ENCODE measurements around the gene ITGA2B.
"Not testable (repeated sequence)": the region's sequence is repeated elsewhere in the genome, so short reads cannot be mapped to it uniquely, and the experiment has no call there.

The ITGA2B gene

GRCh38 chr17:44368391-44369243, 20.8 kb downstream of the ITGA2B start:
- not testable (repeated sequence) for DNase-seq

GRCh38 chr17:44367231-44367979, 22.0 kb downstream of the ITGA2B start:
- DNase-seq = no peak

GRCh38 chr17:44365051-44365450, 24.4 kb downstream of the ITGA2B start:
- not testable (repeated sequence) for DNase-seq

- DNase-seq = peak in 3 of 4 experiments; percentile 30 to 66 (median 31)
Observed at GRCh38 chr17:44363613-44364159, 25.8 kb downstream of the ITGA2B start, which contains the start of gene FAM171A2. FAM171A2 (minus strand) TSS chr17:44363853; CDS start chr17:44363714, 139 bp downstream.

- peak in 1 of 4 experiments; percentile 12 for DNase-seq
Observed at GRCh38 chr17:44362949-44363612, 26.4 kb downstream of the ITGA2B start.

GRCh38 chr17:44362459-44362948, 26.9 kb downstream of the ITGA2B start:
- no peak for DNase-seq

GRCh38 chr17:44361292-44362260, 27.9 kb downstream of the ITGA2B start:
- no peak for DNase-seq

GRCh38 chr17:44360826-44361225, 28.6 kb downstream of the ITGA2B start:
- no peak for DNase-seq

- DNase-seq = no peak
Observed at GRCh38 chr17:44360144-44360533, 29.3 kb downstream of the ITGA2B start.

GRCh38 chr17:44359458-44360143, 29.8 kb downstream of the ITGA2B start:
- no peak for DNase-seq

- no peak for DNase-seq
Observed at GRCh38 chr17:44359006-44359405, 30.4 kb downstream of the ITGA2B start.

GRCh38 chr17:44358066-44358465, 31.4 kb downstream of the ITGA2B start:
- no peak for DNase-seq

GRCh38 chr17:44356241-44356640, 33.2 kb downstream of the ITGA2B start:
- no peak for DNase-seq

GRCh38 chr17:44355642-44356099, 33.8 kb downstream of the ITGA2B start:
- no peak for DNase-seq

GRCh38 chr17:44354582-44355561, 34.6 kb downstream of the ITGA2B start:
- peak in 3 of 4 experiments; percentile 31 to 59 (median 42) for DNase-seq

GRCh38 chr17:44353672-44354331, 35.6 kb downstream of the ITGA2B start:
- no peak for DNase-seq

- no peak for DNase-seq
Observed at GRCh38 chr17:44352828-44353671, 36.4 kb downstream of the ITGA2B start.
